UCSD-AML1 (cell line): ENCODE measurements around the gene TBL1XR1.

Source experiments
- DNase-seq: peaks from one replicate; lab custom pipeline; 2025; ENCODE audit not compliant: unreplicated experiment; lab: John Stamatoyannopoulos, UW

The TBL1XR1 gene

DNA sequence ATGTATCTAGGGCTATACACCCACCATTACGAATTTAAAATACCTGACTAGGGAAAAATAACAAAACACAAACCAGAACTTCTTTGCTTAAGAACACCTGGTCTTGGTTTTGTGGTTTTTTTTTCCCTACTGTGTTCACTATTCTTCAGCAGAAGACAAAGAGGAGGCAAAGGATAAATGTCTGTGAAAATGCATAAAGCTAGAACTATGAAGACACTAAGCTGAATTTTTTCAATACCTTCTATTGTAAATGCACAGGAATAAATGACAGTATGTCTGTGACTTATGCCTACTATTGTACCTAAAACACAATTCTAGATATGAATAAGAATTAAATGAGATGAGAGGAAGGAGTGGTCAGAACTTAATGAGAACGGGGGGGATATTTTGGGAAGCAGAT is 86.9 kb downstream of the TBL1XR1 start:
- no peak for DNase-seq

DNA sequence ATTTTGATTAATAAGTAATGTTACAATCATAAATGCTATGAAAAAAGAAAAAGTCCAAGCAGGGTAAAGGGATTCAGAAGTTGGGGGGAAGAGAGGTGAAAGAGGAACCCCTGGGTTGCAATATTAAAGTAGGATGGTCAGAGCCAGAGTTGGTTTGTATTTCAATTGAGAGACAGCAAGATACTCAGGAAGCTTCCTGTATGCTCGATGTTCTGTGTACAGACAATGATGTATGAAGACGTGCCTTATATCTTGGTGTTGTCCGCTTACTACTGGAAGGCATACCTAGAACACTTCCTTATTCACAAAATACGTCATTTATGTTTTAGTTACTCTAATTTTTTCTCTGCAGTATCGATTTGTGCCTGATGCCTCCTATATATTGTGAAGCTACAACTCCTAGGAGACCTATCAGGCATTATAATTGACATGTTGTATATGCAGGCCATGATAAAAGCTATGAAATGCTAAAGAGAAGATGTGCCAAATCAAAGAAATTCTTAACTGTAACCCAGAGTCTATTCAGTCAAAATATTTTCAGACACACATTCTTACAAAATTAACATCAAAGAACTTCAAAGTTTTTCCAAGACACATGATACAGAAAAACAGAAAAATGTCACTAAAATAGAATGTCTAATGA is 87.5 kb downstream of the TBL1XR1 start:
- no peak for DNase-seq

DNA sequence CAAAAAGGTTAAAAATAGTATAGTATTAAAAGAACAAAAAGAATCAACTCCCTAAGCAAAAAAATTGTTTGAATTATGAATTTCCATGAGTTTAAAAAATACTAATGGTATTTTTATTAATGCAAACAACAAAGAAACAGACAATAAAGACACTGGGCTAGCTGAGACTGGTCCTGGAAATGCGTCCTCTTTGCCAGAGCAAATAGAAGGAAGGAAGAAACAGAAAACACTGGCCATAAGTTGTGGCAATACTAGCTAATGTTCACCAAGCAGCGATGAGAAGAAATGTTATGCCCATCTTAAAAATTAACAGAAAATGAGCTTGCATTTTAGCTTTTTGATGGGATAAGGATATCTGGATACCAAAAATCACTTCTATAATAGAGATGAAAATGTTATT is 88.6 kb downstream of the TBL1XR1 start:
- DNase-seq: no peak

DNA sequence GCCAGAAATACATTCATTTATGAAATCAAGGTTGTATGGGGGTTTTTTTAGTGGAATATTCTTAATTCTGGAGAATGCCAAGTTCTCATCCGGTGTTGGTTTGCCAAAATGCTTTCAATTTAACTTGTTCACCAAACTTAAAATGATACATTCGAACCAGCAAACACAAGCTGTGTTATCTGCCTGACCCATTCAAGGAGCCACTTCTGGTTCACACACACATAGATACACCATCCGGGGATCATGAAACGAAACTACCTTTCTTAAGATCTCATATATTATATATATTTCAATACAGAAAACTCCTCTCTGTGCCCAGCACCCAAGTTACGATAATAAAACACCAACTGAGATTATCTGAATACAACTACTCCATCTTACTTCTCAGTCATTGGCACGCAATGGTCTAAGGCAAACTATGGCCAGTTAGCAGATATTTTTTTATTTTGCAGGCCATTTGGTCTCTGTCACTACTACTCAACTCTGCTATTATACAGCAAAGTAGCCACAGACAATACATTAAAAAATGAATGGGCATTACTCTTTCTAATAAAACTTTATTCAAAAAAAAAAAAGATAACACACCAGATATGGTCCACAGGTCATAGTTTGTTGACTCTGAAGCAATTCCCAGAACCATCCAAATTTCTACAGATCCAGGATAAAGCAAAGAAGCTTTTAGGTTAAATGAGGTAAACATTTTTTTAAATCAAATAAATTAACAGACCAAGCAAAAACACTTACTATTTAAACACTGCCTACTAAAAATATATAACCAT is 89.6 kb downstream of the TBL1XR1 start:
- DNase-seq: no peak

DNA sequence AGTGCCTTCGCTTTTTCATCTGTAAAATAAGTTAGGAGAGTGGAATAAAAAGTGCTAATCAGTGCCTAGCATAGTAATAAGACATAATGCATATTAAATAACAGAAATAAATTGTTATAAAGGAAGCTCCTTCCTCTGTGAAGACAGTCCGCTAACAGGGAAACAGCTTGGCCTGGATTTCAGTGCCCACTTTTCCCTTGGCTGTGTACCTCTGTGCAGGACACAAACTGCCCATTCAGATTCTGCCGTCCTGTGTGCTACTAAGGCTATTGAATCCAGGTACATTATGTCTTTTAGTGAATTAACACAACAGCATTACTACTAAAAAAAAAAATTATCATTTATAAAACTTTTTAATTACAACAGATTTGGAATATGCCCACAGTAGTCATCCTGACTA is 90.7 kb downstream of the TBL1XR1 start:
- no peak for DNase-seq

DNA sequence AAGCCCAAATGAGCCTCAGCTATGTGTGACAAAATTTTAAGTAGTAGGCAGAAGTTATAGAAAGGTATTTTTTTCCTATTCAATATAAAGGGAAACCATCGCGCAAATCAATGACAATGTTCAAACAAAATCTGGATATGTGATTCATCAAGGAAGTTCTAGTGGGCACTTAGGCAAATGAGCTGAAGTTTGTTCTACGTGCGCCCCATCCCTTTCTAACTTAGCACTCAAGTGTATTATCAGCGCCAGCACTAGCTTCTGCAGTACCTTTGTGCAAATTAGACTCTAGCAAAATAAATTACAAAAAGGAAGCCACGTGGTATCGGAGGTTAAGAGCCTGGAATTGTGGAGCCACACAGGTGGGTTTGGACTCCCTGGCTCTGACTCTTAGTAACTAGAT is 91.1 kb downstream of the TBL1XR1 start:
- no peak for DNase-seq

DNA sequence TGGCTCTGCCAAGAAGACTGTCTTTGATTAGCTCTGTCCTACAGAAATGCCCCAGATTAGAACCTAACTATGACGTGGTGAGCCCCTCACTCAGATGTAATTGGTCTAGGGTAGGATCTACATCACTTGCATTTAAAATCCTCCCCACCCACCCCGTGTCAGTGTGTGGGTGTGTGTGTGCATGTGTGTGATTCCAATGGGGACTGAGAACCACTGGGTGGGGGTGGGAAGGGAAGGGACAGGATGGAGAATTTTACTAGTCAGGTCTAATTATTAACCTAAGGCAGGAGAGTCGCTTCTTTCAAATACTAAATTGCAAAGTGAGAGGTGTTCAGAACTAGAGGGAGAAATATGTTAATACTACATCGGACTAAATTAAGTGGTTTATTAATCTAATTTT is 91.7 kb downstream of the TBL1XR1 start:
- no peak for DNase-seq

DNA sequence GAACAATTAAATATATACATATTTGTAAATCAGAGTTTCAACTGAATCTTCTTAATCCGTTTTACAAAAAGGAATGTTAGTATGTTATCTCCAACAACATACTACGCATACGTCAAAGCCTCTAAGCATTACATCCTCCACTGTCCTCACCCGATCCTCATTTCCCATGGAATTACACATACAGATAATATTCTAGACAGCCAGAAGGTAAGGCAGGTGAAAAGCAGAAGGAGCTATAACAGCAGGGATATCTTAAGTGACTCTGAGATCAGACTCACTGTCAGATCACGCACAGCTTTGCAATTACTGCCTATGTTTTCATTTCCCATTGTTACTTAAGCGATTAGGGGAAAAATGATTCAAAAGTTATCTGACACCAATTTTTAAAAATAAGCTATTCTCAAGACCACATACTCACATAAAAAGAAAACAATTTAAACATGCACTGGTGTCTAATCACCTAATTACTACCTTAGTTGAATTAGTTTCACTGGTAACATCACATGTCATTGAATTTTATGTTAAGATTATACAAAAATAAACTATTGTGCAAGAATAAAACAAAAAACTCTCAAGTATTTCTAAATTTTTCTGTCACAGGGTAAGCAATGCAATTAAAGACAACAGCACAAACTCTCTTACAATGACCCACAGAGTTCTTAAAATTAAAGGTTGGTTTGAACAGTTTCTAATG is 92.8 kb downstream of the TBL1XR1 start:
- DNase-seq: no peak

DNA sequence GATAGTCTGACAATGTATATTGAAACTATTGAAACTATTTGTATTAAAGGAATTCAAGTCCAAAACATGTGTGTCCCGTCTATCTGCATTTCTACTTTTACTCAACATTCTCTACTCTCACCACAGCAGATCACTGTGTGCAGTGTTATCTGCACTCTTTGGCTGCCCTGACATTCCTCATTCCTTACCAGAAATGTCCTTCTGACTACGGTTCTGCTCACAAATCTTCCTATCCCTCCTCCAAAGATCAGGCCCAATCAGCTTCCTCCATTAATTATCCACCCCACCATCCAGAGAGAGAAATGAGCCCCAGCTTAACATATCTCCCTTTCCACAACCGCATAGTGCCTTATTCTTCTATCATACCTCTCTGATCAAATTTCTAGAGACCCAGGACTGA is 94.7 kb downstream of the TBL1XR1 start:
- no peak for DNase-seq

DNA sequence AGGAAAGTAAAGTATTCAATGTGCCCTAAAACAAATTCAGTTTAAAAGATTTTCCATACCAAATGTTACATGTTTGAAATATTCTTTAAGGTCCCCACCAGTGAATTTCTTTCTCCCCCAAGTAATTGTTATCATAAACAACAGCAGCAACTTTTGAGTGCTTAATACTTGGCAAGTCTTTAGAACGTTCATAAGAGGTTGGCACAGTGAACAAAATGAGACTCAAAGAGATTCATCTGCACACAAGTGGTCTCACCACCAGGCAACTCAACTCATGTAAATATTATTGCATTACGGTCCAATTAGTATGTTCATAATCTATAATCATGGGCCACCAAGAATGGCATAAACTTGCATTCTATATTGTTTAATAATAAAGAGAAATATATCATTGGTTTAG is 98.7 kb downstream of the TBL1XR1 start:
- DNase-seq: no peak

DNA sequence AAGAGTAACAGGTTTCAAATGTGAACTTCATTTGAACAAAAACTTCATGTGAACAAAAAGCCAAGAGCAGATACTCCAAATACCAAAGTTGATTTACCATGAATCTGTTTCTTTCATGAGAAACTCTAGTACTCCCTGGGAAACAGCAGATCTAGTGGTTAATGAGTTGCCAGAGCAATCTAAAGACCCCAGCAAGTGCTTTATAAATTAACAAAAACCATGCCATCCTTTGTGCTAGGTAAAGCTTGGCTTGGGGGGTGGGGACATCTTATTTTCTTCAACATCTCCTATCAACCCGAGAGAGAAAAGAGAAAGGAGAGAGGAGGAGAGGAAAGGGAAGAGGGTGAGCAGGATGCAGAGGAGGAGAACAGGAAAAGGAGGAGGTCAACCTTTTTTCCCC is 100.7 kb downstream of the TBL1XR1 start:
- no peak for DNase-seq

DNA sequence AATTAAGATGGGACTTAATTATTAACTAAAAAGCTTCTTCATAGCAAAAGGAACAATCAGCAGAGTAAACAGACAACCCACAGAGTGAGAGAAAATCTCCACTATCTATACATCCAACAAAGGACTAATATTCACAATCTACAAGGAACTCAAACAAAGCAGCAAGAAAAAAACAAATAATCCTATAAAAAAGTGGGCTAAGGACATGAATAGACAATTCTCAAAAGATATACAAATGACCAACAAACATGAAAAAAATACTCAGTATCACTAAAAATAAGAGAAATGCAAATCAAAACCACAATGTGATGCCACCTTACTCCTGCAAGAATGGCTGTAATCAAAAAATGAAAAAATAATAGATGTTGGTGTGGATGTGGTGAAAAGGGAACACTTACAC is 103.3 kb downstream of the TBL1XR1 start:
- no peak for DNase-seq

DNA sequence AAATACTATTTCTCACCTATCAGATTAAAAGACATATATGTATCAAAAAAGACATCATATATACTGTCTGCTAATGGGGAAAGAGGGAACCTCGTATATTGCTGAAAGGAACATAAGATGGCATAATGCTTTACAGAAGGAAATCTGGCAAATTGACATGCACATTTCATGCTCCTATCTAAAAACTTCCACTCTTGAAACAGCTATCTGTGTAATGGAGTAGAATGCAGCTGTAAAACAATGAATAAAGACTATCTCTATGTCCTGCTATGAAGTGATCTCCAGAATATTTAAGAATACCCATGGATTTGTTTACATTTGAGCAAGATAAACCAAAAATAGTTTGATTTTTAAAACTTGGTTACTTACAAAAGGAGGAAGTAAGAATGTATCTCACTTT is 107.4 kb downstream of the TBL1XR1 start:
- DNase-seq: no peak

DNA sequence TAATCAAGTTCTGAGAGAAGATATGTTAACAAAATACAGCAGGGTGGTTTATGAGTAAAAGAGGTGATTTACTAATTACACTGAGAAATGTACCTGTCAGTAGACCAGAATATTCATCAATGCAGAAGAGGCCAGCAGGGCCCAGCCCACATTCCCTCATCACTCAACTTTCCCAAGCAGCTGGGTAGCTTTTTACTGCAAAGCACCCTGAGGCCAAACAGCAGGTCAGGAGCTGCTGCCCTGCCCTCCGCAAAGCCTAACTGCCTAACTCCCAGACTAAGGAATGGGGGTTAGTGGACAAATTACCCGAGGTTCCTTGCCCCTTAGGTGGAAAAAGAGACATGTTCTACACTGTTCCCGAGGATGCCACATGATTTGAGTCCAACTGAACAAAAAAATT is 108.2 kb downstream of the TBL1XR1 start:
- peak; percentile 5 for DNase-seq

DNA sequence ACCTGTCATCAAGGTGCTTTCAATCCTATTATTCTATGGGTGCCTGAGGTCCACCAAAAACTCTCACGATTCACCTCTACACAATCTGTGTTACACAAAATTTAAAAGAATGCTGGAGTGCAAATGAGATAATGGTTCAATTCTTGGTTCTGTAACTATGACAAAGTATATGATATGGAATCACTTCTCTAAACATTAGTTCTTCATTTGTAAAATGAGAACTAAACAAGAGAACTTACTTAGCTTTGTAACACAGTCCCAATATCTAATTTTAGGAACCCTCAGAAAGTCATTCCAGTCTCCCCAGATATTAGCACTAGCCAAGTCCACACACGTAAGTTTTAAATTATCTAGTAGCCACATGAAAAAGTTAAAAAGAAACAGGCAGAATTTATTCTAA is 111.5 kb downstream of the TBL1XR1 start:
- no peak for DNase-seq

DNA sequence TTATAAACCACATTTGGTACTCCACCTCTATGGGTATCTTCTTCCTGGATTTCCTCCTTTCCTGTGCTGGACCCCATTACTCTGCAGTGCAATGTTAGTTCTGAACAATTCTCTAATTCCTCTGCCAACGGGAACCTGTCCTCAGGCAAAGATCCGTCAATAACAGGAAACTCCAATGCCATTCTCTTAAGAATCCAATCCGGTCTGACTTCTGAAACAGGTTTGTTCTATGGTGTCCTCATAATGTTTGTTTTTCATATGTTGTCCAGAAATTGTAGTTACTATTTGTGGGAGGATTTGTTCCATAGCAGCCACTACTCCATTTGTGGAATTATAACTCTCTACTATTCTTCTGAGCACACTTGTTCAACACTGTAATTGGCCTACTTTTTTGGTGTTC is 112.7 kb downstream of the TBL1XR1 start:
- no peak for DNase-seq

DNA sequence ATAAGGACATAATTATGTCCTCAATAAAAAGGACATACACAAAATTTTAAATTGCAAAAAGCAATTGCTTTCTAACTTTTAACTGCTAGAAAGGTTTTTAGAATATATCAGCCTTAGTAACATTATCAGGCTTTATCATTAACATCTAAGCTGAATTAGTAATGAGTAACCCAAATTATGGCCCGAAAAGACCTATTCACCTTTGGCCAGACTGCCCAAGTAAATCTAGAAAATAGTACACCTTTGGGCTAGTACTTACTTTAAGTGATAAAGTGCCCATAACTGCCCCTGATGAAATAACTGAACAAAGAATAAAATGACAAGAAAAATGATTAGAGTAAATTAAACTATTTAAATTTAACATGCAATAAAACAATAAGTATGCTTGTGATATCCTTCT is 117.2 kb downstream of the TBL1XR1 start:
- DNase-seq: no peak

DNA sequence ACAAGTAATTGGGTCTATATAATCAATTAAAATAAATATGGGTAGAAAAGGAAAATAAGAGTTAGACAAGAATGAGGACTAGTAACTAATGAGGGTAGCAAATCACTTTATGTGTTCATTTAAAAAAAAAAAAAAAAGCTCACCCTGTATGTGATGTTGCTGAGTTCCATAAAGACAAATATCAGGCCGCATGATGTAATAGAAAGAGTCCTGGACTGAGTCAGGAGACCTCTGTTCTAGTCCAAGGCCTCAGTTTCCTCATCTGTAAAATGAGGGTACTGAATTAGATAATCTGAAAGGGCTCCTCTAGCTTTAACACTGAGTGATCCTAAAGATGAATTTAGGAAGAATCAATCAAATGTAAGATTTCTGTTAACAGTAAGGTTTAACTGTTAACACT is 117.6 kb downstream of the TBL1XR1 start:
- no peak for DNase-seq

DNA sequence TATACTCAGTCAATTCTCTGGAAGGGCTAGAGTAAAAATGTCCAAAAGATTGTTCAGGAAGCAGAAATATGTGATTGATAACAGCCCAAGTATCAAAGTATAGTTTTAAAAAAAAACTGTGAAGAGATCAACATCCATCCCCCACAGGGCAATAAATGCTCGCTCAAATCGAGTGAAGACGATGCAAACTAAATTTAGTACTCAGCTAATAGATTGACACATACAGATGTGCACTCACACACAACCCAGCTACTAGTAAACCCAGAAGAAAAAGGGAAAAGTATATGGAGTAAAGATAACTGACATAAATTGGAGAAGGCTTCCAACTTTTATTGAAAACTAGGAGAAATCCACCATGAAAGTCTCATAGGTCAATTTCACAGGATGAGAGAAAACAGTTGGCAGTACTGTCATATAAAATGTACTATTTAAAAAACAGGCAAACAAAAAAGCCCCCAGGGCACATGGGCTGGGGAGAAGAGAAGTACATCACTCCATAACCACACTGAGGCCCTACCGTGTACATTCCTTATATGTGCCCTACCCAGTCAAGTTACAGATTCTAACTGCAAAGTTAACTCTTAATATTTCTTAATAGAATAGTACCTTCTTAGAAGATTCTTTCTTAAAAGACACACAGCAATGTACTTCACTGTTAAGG is 125.7 kb downstream of the TBL1XR1 start:
- no peak for DNase-seq

DNA sequence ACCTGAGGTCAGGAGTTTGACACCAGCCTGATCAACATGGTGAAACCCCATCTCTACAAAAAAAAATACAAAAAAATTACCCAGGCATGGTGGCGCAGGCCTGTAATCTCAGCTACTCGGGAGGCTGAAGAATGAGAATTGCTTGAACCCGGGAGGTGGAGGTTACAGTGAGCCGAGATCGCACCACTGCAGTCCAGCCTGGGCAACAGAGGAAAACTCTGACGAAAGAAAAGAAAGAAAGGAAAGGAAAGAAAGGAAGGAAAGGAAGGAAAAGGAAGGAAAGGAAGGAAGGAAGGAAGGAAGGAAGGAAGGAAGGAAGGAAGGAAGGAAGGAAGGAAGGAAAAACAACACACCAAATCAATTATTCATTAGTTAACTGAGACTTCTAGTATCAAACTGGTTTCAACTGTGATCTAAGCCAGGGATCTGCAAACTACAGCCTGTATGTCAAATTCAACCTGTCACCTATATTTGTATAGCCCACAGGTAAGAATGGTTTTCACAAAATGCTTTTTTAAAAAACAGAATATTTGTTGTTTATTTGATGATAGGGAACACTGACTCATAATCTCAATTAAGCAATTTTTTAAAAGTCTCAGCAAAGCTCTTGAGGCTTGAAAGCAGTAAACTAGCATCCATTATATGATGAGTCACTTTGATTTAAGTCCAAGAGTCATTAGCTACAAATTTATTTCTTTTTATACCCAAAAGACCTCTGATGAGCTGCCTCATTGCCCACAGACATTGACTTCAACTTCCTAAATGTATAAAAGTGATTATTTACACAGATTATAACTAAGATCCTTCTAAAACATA is 127.6 kb downstream of the TBL1XR1 start:
- no peak for DNase-seq

DNA sequence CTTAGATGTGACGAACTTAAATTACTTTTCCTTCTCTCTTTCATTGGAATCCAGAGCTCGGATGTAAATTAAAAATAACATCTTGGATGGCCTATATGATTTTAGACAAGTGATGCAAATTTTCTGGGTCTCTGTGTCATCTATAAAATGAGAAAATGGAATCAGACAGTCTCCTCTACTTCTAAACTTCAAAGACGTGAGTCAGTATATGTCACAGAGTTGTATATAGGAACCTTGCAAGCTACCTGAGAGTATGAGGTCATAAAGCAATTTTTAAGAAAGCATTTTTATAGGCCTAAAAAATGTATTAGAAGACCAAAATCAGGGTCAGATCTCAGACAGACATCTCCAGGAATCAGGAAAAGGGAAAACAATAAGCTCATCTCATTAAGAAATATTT is 128.3 kb downstream of the TBL1XR1 start:
- DNase-seq: no peak
